GM12875 (cell line): ENCODE data around the gene JCAD.

Experiments used
- H3K4me3 ChIP-seq: one replicate; pipeline ENCODE4 v1.5.1; 2011; ENCODE audit warnings: low read depth, low read length, control low read depth
- CTCF ChIP-seq: IDR thresholded peaks from 2 replicates; pipeline ENCODE4 v1.5.1; 2011; ENCODE audit warnings: low read depth, mild to moderate bottlenecking, control low read depth, inconsistent platforms, low read length, moderate library complexity, borderline replicate concordance; ENCODE audit not compliant: insufficient read depth

Gene JCAD

GRCh38 chr10:30073767-30074060 lies 14.3 kb upstream of the JCAD start:
- no peak for TF ChIP-seq CTCF
- H3K4me3 ChIP-seq: no peak overlapping the region

DNA sequence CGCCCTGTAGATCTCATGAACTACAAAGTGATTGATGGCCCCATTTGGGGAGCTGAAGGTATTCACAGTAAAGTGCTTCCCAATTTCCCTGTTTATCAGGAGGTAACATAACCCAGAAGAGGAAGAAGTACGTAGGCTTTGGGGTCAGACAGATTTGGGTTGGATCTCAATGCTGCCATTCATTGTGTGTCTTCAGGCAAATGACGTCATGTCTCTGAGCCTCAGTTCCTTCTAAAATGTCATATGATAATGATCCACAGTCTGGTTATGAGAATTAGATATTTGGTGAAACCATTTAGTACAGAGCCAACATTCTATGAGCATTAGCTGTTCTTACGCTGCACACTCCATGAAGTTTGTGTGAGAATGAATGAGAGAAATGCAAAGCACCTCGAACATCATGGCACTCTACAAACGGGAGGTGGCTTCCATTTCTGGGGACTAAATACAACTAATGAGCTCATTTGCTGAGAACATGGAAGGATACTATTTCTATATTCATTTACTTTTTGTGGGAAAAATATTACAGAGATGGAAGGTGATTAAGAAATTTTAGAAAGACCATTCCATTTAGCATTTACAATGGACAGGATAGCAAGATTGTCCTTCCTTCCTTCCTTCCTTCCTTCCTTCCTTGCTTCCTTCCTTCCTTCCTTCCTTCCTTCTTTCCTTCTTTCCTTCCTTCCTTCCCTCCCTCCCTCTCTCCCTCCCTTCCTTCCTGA lies 13.8 kb upstream of the JCAD start:
- no peak overlapping the region for H3K4me3 ChIP-seq
- no peak for TF ChIP-seq CTCF

GRCh38 chr10:30072068-30072467 lies 12.7 kb upstream of the JCAD start:
- H3K4me3 ChIP-seq: no peak overlapping the region
- TF ChIP-seq CTCF: no peak

- TF ChIP-seq CTCF: no peak
- H3K4me3 ChIP-seq: no peak overlapping the region
Measured at GRCh38 chr10:30070001-30070685, 10.8 kb upstream of the JCAD start.

DNA sequence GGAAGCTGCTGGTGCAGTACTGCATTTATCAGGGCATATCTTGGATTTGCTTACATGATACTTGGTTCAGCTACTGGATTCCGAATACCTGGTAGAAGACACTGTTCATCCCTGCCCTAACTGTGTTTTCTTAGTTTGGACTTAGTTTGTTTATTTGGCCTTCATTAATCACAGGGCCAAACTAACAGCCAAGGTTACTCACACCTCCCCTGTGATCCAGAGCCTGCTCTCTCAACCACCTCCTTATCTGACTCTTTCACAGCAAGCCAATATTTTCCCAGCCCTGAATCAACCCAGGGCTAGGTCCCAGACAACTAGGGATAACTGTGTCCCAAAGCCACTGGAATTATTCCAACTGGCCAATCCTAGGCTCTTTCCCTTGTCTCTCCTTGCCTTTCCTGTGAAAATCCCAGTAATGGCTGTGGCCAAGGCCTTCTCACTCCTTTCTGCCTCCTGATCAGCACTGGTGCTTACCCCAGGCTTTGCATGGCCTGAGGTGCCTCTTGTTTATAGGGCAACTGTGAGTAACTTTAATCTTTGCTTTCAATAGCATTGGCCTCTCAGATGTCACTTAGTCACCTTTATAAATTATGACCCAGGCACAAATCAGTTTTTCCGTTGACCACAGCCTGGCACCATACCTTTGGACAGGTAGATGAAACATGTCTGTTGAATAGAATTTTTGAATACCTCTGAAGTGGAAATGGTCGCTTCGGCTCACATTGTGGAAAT lies 9.3 kb upstream of the JCAD start:
- TF ChIP-seq CTCF: no peak

DNA sequence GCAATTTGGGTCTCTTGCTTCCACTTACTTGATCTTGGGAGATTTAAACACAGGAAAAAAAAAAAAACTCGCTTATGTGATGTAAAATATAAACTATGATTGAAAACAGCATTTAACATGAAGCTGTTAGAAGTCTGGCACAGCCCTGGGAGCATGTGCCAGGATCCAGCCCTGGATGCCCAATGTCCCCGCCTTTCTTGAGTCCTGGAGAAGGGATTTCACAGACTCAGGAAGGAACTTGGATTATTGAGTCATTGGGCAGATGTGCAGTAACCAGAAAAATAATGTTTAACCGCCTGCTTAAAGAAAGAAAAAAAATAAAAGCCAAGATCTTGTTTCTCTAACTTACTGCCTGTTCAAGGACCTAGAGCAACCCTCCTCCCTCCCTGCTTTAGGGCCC lies 3.7 kb upstream of the JCAD start:
- TF ChIP-seq CTCF: no peak
- H3K4me3 ChIP-seq: no peak overlapping the region

More for the DNA sequence above, 9.3 kb upstream of the JCAD start:
- H3K4me3 ChIP-seq: no peak overlapping the region

DNA sequence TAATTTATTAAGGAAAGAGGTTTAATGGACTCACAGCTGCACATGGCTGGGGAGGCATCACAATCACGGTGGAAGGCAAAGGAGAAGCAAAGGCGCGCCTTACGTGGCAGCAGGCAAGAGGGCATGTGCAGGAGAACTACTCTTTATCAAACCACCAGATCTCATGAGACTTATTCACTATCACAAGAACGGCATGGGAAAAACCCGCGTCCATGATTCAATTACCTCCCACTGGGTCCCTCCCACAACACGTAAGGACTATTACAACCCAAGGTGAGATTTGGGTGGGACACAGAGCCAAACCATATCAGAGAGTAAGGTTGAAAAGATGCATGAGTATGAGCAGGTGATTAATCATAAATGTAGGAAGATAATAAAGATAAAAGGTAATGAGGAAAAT lies 3.2 kb upstream of the JCAD start:
- TF ChIP-seq CTCF: no peak
- H3K4me3 ChIP-seq: no peak overlapping the region
